Calu3 (cell line): ENCODE measurements around the gene KNL1. TPM values are rescaled to one million over a fixed set of nuclear protein-coding genes. Genes with fewer than 3 reads are reported as not detected.

Experiments
- BruUV-seq: library from RNA; stranded (reverse); fragments of 400-500 nt; replicated peaks from 2 replicates; lab custom pipeline; 2021; lab: Mats Ljungman, UMichigan
- CTCF ChIA-PET: fragments of 300-600 bp; sonication (Branson Sonifier 250); formaldehyde crosslinking; loops from one replicate; lab custom pipeline; 2022; ENCODE audit warnings: antibody characterized with exemption; lab: Charles Lee
- DNase-seq: peaks from one replicate; pipeline ENCODE4 v3.0.0; 2022
- H3K27ac Mint-ChIP-seq: one replicate; pipeline ENCODE4 v1.8.0; 2022; ENCODE audit warnings: mixed read lengths; ENCODE audit not compliant: unreplicated experiment
- H3K27me3 Mint-ChIP-seq: one replicate; pipeline ENCODE4 v1.8.0; 2022; ENCODE audit warnings: mixed read lengths; ENCODE audit not compliant: unreplicated experiment
- H3K36me3 Mint-ChIP-seq: one replicate; pipeline ENCODE4 v1.8.0; 2022; ENCODE audit warnings: mild to moderate bottlenecking, moderate library complexity, mixed read lengths; ENCODE audit not compliant: insufficient read depth, unreplicated experiment
- H3K4me1 Mint-ChIP-seq: one replicate; pipeline ENCODE4 v1.8.0; 2022; ENCODE audit warnings: mild to moderate bottlenecking, low read depth, mixed read lengths; ENCODE audit not compliant: unreplicated experiment
- H3K4me3 Mint-ChIP-seq: one replicate; pipeline ENCODE4 v1.8.0; 2022; ENCODE audit warnings: mild to moderate bottlenecking, low read depth, moderate library complexity, mixed read lengths; ENCODE audit not compliant: unreplicated experiment
- H3K9me3 Mint-ChIP-seq: one replicate; pipeline ENCODE4 v1.8.0; 2022; ENCODE audit warnings: low read depth, mixed read lengths; ENCODE audit not compliant: unreplicated experiment
- intact Hi-C: fragments of 100-400 bp; cut with micrococcal nuclease; formaldehyde crosslinking; loops from one replicate; pipeline ENCODE4 v1.10.0; 2022; ENCODE audit not compliant: unreplicated experiment
- total RNA-seq: library from RNA; stranded (reverse); gene quantifications from 2 replicates; pipeline ENCODE4 v1.2.3, GENCODE V29; 2022
- TF ChIP-seq, protein P1 (sequence below): fragments of 200-600 bp; IDR thresholded peaks from one replicate; pipeline ENCODE4 v1.8.0; 2022; ENCODE audit warnings: antibody characterized with exemption; ENCODE audit not compliant: unreplicated experiment

The KNL1 gene
- total RNA-seq, 1 experiment from 2014 or later = 19.0 TPM

DNA sequence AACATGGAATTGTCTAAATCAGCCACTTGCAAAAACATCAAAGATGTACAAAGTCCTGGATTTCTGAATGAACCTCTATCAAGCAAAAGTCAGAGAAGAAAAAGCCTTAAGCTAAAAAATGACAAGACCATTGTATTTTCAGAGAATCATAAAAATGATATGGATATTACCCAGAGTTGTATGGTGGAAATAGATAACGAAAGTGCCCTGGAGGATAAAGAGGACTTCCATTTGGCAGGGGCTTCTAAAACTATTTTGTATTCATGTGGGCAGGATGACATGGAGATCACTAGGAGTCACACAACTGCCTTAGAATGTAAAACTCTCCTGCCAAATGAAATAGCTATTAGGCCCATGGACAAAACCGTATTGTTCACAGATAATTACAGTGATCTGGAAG, 29.3 kb downstream of the KNL1 start:
- CTCF ChIA-PET = no interaction called here
- Mint-ChIP-seq H3K9me3 (no peaks in the 10 kb centered on the region), H3K27ac (no peak overlapping the region), H3K36me3 (no peaks in the 10 kb centered on the region), H3K4me1 (no peaks in the 10 kb centered on the region), H3K27me3 (no peaks in the 10 kb centered on the region), H3K4me3 (no peak overlapping the region)
- TF ChIP-seq, protein P1, sequence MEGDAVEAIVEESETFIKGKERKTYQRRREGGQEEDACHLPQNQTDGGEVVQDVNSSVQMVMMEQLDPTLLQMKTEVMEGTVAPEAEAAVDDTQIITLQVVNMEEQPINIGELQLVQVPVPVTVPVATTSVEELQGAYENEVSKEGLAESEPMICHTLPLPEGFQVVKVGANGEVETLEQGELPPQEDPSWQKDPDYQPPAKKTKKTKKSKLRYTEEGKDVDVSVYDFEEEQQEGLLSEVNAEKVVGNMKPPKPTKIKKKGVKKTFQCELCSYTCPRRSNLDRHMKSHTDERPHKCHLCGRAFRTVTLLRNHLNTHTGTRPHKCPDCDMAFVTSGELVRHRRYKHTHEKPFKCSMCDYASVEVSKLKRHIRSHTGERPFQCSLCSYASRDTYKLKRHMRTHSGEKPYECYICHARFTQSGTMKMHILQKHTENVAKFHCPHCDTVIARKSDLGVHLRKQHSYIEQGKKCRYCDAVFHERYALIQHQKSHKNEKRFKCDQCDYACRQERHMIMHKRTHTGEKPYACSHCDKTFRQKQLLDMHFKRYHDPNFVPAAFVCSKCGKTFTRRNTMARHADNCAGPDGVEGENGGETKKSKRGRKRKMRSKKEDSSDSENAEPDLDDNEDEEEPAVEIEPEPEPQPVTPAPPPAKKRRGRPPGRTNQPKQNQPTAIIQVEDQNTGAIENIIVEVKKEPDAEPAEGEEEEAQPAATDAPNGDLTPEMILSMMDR = no peak
- intact Hi-C loops = no loop called here
- no TSS peak for BruUV-seq
- DNase-seq = no peak

DNA sequence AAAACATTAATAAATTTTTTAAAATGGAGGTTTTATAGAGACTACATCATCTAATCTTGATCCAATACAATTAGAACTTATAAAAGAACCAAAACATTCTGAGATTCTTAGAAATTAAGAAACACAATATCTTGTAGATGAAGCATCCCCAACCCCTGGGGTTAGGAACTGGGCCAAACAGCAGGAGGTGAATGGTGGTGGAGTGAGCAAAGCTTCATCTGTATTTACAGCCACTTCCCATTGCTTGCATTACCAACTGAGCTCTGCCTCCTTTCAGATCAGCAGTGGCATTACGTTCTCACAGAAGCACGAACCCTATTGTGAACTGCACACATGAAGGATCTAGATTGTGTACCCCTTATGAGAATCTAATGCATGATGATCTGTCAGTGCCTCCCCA, 36.3 kb downstream of the KNL1 start:
- CTCF ChIA-PET = no interaction called here
- Mint-ChIP-seq H3K27me3 (no peaks in the 10 kb centered on the region), H3K9me3 (no peaks in the 10 kb centered on the region), H3K4me1 (no peaks in the 10 kb centered on the region), H3K4me3 (no peak overlapping the region), H3K27ac (no peak overlapping the region), H3K36me3 (no peaks in the 10 kb centered on the region)
- TF ChIP-seq, protein P1 = no peak
- DNase-seq = no peak
- BruUV-seq = no TSS peak
- intact Hi-C loops = no loop called here

DNA sequence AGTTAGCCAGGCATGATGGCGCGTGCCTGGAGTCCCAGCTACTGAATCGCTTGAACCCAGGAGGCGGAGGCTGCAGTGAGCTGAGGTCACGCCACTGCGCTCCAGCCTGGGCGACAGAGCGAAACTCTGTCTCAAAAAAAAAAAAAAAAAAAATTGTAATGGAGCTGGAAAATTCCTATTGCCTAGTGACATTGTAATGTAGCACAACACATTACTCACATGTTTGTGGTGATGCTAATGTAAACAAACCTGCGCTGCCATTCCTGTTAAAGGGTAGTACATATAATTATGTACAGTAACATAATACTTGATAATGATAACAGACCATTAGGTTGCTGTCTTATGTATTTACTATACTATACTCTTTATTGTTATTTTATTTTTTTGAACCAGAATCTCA, 39.1 kb downstream of the KNL1 start:
- TF ChIP-seq, protein P1 = no peak
- no peak for DNase-seq
- intact Hi-C loops = no loop called here
- no peaks in the 10 kb centered on the region for H3K27me3 Mint-ChIP-seq
- H3K9me3 Mint-ChIP-seq = no peaks in the 10 kb centered on the region
- no peak overlapping the region for H3K27ac Mint-ChIP-seq
- CTCF ChIA-PET = interaction anchor here (0.6 kb wide), 1 partner anchor 53 kb away, joined by 3 read pairs; no protein-coding TSS in a partner anchor
- no TSS peak for BruUV-seq
- H3K4me1 Mint-ChIP-seq = no peaks in the 10 kb centered on the region
- no peaks in the 10 kb centered on the region for H3K36me3 Mint-ChIP-seq
- H3K4me3 Mint-ChIP-seq = no peak overlapping the region

DNA sequence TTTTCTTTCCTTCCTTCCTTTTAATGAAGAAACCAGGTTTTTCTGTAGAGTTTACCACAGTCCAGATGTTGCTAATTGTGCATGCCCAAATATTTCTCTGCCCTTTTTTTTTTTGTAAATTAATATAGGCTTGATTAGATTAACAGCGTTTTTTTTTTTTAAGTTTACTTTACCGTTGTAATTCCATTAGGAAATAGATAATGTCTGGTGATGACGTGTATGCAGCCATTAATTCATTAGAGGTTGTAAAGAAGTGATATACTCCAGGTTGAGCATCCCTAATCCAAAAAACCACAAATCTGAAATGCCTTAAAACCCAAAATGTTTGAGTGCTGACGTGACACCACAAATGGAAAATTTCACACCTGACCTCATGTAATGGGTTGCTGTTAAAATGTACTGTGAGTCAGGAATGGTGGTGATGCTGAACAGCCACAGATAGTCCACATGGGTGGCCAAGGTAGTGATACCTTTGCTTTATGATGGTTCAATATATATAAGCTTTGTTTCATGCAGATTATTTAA, 43.2 kb downstream of the KNL1 start:
- DNase-seq = no peak
- no peaks in the 10 kb centered on the region for H3K36me3 Mint-ChIP-seq
- no TSS peak for BruUV-seq
- no peaks in the 10 kb centered on the region for H3K27me3 Mint-ChIP-seq
- no peak overlapping the region for H3K4me3 Mint-ChIP-seq
- CTCF ChIA-PET = no interaction called here
- H3K9me3 Mint-ChIP-seq = no peaks in the 10 kb centered on the region
- TF ChIP-seq, protein P1 = no peak
- intact Hi-C loops = no loop called here
- H3K27ac Mint-ChIP-seq = no peak overlapping the region
- H3K4me1 Mint-ChIP-seq = no peaks in the 10 kb centered on the region
